HCT116 (cell line): Measurements from ENCODE around the gene WAPL. TPM values are rescaled to one million over a fixed set of nuclear protein-coding genes. Genes with fewer than 3 reads are reported as not detected.

Experiments used
- ATAC-seq: fragments of 200-7000 bp; cut with Tn5 transposase; 2 replicates; pipeline ENCODE4 v1.9.1; 2020; ENCODE audit warnings: mild to moderate bottlenecking, moderate library complexity
- BruUV-seq: library from RNA; stranded (reverse); fragments of 400-500 nt; replicated peaks from 2 replicates; lab custom pipeline; 2021; lab: Mats Ljungman, UMichigan
- CTCF ChIA-PET: fragments of 300-600 bp; sonication (Branson Sonifier 250); formaldehyde crosslinking; loops from one replicate; lab custom pipeline; 2021; ENCODE audit warnings: antibody characterized with exemption; lab: Charles Lee
- POLR2A ChIA-PET: fragments of 300-600, 350-600 bp; sonication (Branson Sonifier 250); formaldehyde crosslinking; loops from one replicate; lab custom pipeline; 2021; ENCODE audit warnings: antibody characterized with exemption; lab: Charles Lee
- RAD21 ChIA-PET, 2 experiments: fragments of 300-600 bp; sonication (Branson Sonifier 250); formaldehyde crosslinking; loops; one replicate each; lab custom pipeline; 2023; ENCODE audit warnings: low total read pairs in 2 of 2; ENCODE audit not compliant: uncharacterized antibody in 2 of 2, unreplicated experiment in 2 of 2, low non-redundant PET in 1 of 2; lab: Charles Lee
- DNase-seq: peaks from one replicate; pipeline ENCODE4 v3.0.0-alpha.2; 2010; ENCODE audit warnings: low read depth, low spot score
- H2AFZ ChIP-seq: fragments of 200-600 bp; shearing (Covaris generic), sonication (generic); 2 replicates; pipeline ENCODE4 v1.6.1; 2017; ENCODE audit warnings: low read depth, mixed run types, mixed read lengths, antibody characterized with exemption, low read length; ENCODE audit not compliant: poor library complexity, severe bottlenecking
- H3K27ac ChIP-seq: 2 replicates; pipeline ENCODE4 v1.5.1; 2012; ENCODE audit warnings: low read depth, low read length
- H3K27me3 ChIP-seq: fragments of 200-600 bp; sonication (generic); 2 replicates; pipeline ENCODE4 v1.6.1; 2016; ENCODE audit warnings: mixed run types, low read length, mixed read lengths; ENCODE audit not compliant: insufficient read depth
- H3K36me3 ChIP-seq, 2 experiments: fragments of 200-500 bp in 1 of 2; fragments of 200-600 bp in 1 of 2; sonication (Bioruptor generic) in 1 of 2; sonication (generic) in 1 of 2; 2 replicates each; pipeline versions ENCODE4 v1.5.1 to v1.6.1; 2014 to 2016; ENCODE audit warnings: low read length in 2 of 2, inconsistent platforms in 1 of 2, mixed read lengths in 1 of 2, mixed run types in 1 of 2; ENCODE audit not compliant: insufficient read depth in 2 of 2, control insufficient read depth in 1 of 2
- H3K4me1 ChIP-seq, 2 experiments: fragments of 200-600 bp in 1 of 2; sonication (generic) in 1 of 2; 2 replicates each; pipeline versions ENCODE4 v1.5.1 to v1.6.1; 2012 to 2017; ENCODE audit warnings: low read length in 2 of 2, inconsistent platforms in 1 of 2, mild to moderate bottlenecking in 1 of 2, mixed read lengths in 1 of 2, mixed run types in 1 of 2, moderate library complexity in 1 of 2; ENCODE audit not compliant: insufficient read depth in 2 of 2, control insufficient read depth in 1 of 2
- H3K4me2 ChIP-seq: fragments of 200-600 bp; sonication (generic); 2 replicates; pipeline ENCODE4 v1.6.1; 2017; ENCODE audit warnings: mixed run types, low read length, mixed read lengths
- H3K4me3 ChIP-seq, 2 experiments: fragments of 200-600 bp in 1 of 2; sonication (generic) in 1 of 2; replicated peaks in 1 of 2; 2 replicates each; pipeline ENCODE4 v1.5.1; 2011 to 2016; ENCODE audit warnings: low read length in 2 of 2, control low read depth in 1 of 2, low read depth in 1 of 2, mild to moderate bottlenecking in 1 of 2, mixed read lengths in 1 of 2, mixed run types in 1 of 2
- H3K79me2 ChIP-seq: fragments of 200-600 bp; sonication (generic); 2 replicates; pipeline ENCODE4 v1.6.1; 2017; ENCODE audit warnings: mild to moderate bottlenecking, mixed run types, low read length, moderate library complexity, mixed read lengths; ENCODE audit not compliant: insufficient read depth
- H3K9ac ChIP-seq: fragments of 200-600 bp; sonication (generic); 2 replicates; pipeline ENCODE4 v1.6.1; 2016; ENCODE audit warnings: low read length, mixed read lengths
- H3K9me2 ChIP-seq: fragments of 200-600 bp; sonication (generic), shearing (Covaris generic); 2 replicates; pipeline ENCODE4 v1.6.1; 2017; ENCODE audit warnings: mixed run types, mild to moderate bottlenecking, moderate library complexity; ENCODE audit not compliant: insufficient read depth
- H3K9me3 ChIP-seq, 2 experiments: fragments of 200-500 bp in 1 of 2; fragments of 200-600 bp in 1 of 2; sonication (Bioruptor generic) in 1 of 2; sonication (generic) in 1 of 2; 2 replicates each; pipeline ENCODE4 v1.6.1; 2014 to 2017; ENCODE audit warnings: low read length in 2 of 2, mixed read lengths in 2 of 2, inconsistent platforms in 1 of 2, low read depth in 1 of 2, mild to moderate bottlenecking in 1 of 2, mixed run types in 1 of 2, moderate library complexity in 1 of 2; ENCODE audit not compliant: control insufficient read depth in 1 of 2, insufficient read depth in 1 of 2
- H4K20me1 ChIP-seq: fragments of 200-600 bp; sonication (generic), shearing (Covaris generic); 2 replicates; pipeline ENCODE4 v1.6.1; 2017; ENCODE audit warnings: mixed run types, mild to moderate bottlenecking, moderate library complexity; ENCODE audit not compliant: insufficient read depth
- ATF3 ChIP-seq: IDR thresholded peaks from 2 replicates; pipeline ENCODE4 v1.6.1; 2012
- CTCF ChIP-seq, 3 experiments: fragments of 200-600 bp in 1 of 3; sonication (generic) in 1 of 3; IDR thresholded peaks in 2 of 3; conservative IDR thresholded peaks in 1 of 3; 2 replicates each; pipeline ENCODE4 v1.5.1; 2012 to 2017; ENCODE audit warnings: low read depth in 2 of 3, low read length in 2 of 3, antibody characterized with exemption in 1 of 3, borderline replicate concordance in 1 of 3, control low read depth in 1 of 3, mild to moderate bottlenecking in 1 of 3, mixed read lengths in 1 of 3, mixed run types in 1 of 3, moderate library complexity in 1 of 3; ENCODE audit not compliant: insufficient read depth in 1 of 3
- EGR1 ChIP-seq: IDR thresholded peaks from 2 replicates; pipeline ENCODE4 v1.6.1; 2012; ENCODE audit warnings: low read depth
- ELF1 ChIP-seq: IDR thresholded peaks from 2 replicates; pipeline ENCODE4 v1.6.1; 2012; ENCODE audit warnings: low read depth, borderline replicate concordance
- EZH2 ChIP-seq: fragments of 200-600 bp; sonication (generic); IDR thresholded peaks from 2 replicates; pipeline ENCODE4 v1.6.1; 2017; ENCODE audit warnings: antibody characterized with exemption, mixed run types
- EZH2phosphoT487 ChIP-seq: fragments of 200-600 bp; IDR thresholded peaks from 2 replicates; pipeline ENCODE4 v1.6.1; 2018; ENCODE audit warnings: antibody characterized with exemption, borderline replicate concordance
- FOSL1 ChIP-seq: IDR thresholded peaks from 2 replicates; pipeline ENCODE4 v1.6.1; 2012; ENCODE audit warnings: low read depth
- JUND ChIP-seq: IDR thresholded peaks from 2 replicates; pipeline ENCODE4 v1.6.1; 2012
- MAX ChIP-seq: IDR thresholded peaks from 2 replicates; pipeline ENCODE4 v1.6.1; 2012
- POLR2A ChIP-seq: IDR thresholded peaks from 2 replicates; pipeline ENCODE4 v1.7.0; 2011; ENCODE audit warnings: borderline replicate concordance; ENCODE audit not compliant: insufficient read depth, insufficient read length; ENCODE audit errors: extremely low read depth
- RAD21 ChIP-seq: IDR thresholded peaks from 2 replicates; pipeline ENCODE4 v1.6.1; 2012; ENCODE audit warnings: low read depth, mild to moderate bottlenecking
- REST ChIP-seq: IDR thresholded peaks from 2 replicates; pipeline ENCODE4 v1.6.1; 2012; ENCODE audit warnings: low read depth
- SRF ChIP-seq: IDR thresholded peaks from 2 replicates; pipeline ENCODE4 v1.6.1; 2012; ENCODE audit warnings: low read depth
- TCF7L2 ChIP-seq: IDR thresholded peaks from 2 replicates; pipeline ENCODE4 v1.7.0; 2011; ENCODE audit warnings: borderline replicate concordance, inconsistent platforms; ENCODE audit not compliant: insufficient read depth, insufficient read length; ENCODE audit errors: extremely low read depth
- YY1 ChIP-seq: IDR thresholded peaks from 2 replicates; pipeline ENCODE4 v1.6.1; 2011; ENCODE audit warnings: low read length, low read depth, moderate library complexity, mild to moderate bottlenecking; ENCODE audit not compliant: insufficient replicate concordance; ENCODE audit errors: extremely low read depth
- ZFX ChIP-seq: fragments of 450-650 bp; IDR thresholded peaks from 2 replicates; pipeline ENCODE4 v1.6.1; 2017
- ZNF274 ChIP-seq: fragments of 200-500 bp; sonication (Bioruptor generic); IDR thresholded peaks from 2 replicates; pipeline ENCODE4 v1.6.1; 2014; ENCODE audit warnings: mild to moderate bottlenecking, low read depth, low read length, inconsistent platforms
- intact Hi-C: fragments of 100-400 bp; cut with micrococcal nuclease; formaldehyde crosslinking; loops from 2 replicates; pipeline ENCODE4 v1.10.0; 2022
- total RNA-seq: library from RNA; stranded (reverse); gene quantifications from one replicate; pipeline ENCODE4 v1.2.1, GENCODE V29; 2021; ENCODE audit not compliant: unreplicated experiment

WAPL gene
- total RNA-seq, 1 experiment from 2014 or later, result 37.5 TPM

GRCh38 chr10:86439544-86439943, 82.0 kb downstream of the WAPL start:
- ChIA-PET POLR2A (no interaction called here), CTCF (no interaction called here), RAD21 (no interaction called here)
- H3K4me2 ChIP-seq, result no peak overlapping the region
- no peaks in the 10 kb centered on the region for H4K20me1 ChIP-seq
- H3K79me2 ChIP-seq, result peaks cover 18% of the 10 kb centered on the region
- no peak for TF ChIP-seq ELF1
- no peak for TF ChIP-seq POLR2A
- no peak for TF ChIP-seq JUND
- TF ChIP-seq ZNF274, result no peak
- no peak for TF ChIP-seq MAX
- TF ChIP-seq TCF7L2, result no peak
- TF ChIP-seq EZH2, result no peak
- no peak for TF ChIP-seq YY1
- no peak for TF ChIP-seq REST
- no peak for TF ChIP-seq EZH2phosphoT487
- no peak for TF ChIP-seq SRF
- no peak for TF ChIP-seq RAD21
- TF ChIP-seq CTCF (IDR thresholded peaks at IDR 0.05 in 2 of 3, conservative IDR thresholded peaks at IDR 0.05 in 1 of 3; ENCODE audit: borderline replicate concordance in 1 of 3, insufficient read depth in 1 of 3, low read depth in 2 of 3, low read length in 2 of 3), result no peak
- no peak for TF ChIP-seq FOSL1
- TF ChIP-seq EGR1, result no peak
- no peak for TF ChIP-seq ATF3
- TF ChIP-seq ZFX, result no peak
- H3K9me3 ChIP-seq, result no peaks in the 10 kb centered on the region
- intact Hi-C loops, result no loop called here
- no TSS peak for BruUV-seq
- no peak overlapping the region for H3K27ac ChIP-seq
- no peak overlapping the region for H3K4me3 ChIP-seq
- peaks cover 39 to 50% of the 10 kb centered on the region in 2 experiments; a peak in 3 of 4 replicates for H3K36me3 ChIP-seq
- ATAC-seq, result no peak
- no peaks in the 10 kb centered on the region for H3K4me1 ChIP-seq
- no peak overlapping the region for H3K9ac ChIP-seq
- no peak overlapping the region for H2AFZ ChIP-seq
- H3K9me2 ChIP-seq, result no peaks in the 10 kb centered on the region
- DNase-seq, result no peak
- no peaks in the 10 kb centered on the region for H3K27me3 ChIP-seq
